NCI-H2107 (cell line): ENCODE measurements around the gene CLCN4.

Experiments used
- DNase-seq: peaks from one replicate; lab custom pipeline; 2025; lab: John Stamatoyannopoulos, UW

Gene CLCN4

DNA sequence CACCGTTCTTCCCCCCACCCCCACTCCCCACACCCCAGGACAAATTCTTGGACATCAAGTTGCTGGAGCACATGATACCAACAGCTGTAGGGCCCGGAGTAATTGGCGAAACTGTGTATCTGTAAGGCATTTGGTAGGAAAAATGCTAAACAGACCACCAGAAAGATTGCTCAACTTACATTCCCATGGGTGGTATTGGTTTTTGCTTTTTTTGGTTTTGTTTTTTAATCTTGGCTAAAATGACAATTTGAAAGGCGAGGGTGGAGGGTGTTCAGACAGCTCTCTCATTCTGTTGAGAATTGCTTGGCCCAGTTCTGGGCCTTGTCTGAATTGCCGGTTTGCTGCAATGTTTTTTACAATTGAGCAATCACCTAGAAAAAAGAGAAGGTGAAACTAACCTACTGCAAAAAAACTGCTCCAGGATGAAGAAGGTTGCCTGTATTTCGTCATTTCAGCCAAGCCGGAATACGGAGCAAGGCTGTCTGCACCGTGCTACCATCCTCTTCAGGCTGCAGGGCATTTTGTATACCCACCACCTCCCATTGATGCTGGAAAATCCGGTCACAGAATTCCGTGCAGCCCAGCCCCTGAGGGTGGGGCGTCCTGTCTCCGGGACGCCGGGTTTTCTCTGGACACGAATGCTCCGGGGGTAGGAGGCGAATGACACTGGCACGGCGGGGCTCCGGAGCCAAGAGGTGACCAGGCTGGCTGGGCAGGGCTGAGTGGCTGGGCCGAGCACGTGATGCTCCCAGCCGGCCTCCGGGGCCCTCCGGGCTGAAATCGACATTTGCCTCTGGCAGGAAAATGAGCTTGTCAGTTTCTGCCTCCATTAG is at the start of gene CLCN4:
Gene CLCN4, plus strand, starts transcription at position 777 of the 833 bp plus-strand sequence. CDS start 28,058 bp downstream, outside the sequence.
- no peak for DNase-seq

DNA sequence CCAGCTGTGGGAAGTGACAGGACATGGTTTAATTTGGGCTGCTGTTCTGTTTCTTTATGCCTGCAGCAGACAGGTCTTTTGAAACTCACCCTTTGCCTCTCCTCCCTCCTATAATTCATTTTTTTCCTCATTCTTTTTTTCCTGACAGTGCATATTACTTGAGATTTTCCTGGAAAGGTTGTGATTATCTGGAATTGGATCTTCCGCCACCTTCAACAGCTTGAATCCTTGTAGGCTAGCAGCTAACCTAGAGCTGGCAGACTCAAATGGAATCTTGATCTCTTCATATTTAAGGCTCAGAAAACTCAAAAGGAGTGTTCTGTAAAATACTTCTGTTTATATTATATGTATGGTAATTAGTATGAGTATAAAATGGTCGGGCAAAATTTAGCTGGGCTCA is 49.3 kb upstream of the CLCN4 start:
- DNase-seq, result no peak

DNA sequence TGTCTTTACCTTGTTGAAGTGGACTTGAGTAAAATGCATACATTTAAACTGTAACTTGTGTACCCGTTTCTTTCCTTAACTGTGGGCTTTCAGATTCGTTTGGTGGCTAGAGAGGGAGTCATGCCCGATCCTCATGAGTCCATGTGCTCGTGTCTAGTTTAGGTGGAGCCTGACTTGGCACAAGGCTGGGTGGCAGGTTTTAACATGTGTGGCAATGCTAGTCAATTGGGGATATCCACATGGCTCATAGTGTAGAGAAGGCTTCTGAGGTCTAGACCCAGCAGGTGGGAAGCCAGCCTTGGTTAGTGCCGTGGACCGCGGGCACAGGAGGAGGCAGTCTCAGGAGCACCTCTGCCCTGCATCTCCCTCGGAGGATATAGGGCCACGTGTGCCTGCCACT is 48.5 kb upstream of the CLCN4 start:
- no peak for DNase-seq

DNA sequence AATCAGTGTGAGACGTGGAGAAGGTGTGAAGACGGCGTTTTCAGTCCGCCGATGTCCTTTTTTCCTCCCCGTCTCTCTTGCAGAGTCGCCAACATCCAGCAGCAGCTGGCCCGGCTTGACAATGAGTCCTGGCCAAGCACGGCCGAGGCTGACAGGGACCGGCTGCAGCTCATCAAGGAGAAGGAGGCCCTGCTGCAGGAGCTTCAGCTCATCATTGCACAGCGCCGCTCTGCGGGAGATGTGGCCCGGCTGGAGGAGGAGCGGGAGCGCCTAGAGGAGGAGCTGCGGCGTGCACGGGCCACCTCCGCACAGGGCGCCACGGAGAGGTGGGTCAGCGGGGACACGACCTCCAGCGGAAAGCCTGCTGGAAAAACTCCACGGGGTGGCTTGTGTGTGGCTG is 47.1 kb upstream of the CLCN4 start:
- DNase-seq, result no peak

DNA sequence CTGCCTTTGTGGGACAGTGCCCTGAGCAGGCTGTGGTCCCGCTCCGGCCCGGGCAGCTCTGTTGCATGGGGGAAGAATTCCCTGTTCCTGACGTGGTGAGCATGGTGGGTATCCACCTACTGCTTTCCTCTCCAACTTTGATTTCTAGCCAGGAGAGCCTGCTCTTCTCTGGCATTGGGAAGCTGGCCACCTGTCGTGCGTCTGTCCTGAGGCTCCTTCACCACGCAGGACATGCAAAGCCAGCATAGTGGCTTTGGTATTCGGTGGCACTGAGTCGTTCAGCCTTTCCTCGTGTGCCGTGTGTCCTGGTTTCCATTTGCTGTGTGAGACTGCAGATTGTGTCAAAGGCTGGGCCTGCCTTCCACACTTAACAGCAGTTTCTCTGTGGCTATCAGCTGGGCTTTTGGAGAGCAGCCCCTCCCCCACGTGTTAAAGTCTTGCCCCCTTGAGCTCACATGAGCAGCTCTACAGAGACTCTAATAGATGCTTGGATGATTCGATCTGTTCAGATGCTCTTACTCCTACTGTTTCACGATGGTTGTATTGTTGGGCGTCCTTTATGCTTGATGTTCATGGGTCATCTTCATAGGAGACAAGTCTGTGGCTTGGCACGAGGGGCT is 46.3 kb upstream of the CLCN4 start:
- DNase-seq, result no peak

DNA sequence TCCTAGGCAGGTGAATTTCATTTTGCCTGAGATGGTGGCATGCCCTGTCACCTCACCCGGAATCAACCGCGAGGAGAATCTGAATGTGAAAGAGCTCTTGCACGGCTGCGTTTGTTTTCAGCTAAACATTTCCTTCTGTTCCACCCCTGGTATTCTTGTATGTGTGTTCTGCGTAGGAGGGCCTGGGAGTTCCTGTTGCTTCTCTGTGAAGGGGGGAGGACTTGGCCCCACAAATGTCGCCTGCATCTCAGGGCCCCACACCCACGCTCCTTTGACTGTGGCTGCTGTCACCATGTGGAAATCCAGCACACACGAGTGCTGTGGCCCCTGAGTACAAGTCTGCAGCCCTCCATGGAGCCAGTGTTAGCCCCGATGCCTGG is 45.8 kb upstream of the CLCN4 start:
- no peak for DNase-seq

DNA sequence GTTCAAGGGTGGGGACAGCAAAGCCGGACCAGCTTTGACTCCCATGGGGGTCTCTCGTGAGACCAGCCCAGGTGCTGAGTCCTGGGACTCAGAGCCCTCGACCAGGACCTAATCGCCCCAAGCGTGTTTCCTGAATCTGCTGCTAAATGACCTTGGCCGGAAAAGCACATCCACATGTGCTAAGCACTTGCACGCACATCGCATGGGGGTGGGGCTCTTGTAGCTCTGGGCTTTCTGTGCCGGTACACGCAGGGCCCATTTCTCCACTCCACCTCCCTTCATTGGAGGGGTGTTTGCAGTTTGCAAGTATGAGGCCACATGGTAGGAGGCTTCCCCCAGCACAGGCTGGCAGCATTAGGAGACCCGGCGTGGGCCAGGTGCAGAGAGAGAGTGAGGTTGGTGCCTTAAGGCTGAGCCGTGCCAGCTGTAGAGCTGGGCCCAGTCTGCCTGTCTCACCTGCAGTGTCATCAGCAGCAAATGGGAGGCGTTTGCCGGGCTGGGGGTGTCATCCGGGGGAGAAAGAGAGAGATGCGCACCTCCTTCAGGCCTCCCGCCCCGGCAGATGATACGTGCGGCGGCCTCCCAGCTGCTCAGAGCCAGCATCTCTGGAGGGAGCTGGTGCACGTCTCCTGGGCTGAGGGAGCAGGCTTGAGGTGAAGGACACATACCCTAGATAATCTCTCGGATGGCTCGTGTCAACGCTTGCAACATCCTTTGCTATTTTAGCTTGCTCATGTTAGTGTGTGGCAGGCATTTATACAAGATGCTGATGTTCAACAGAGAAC is 45.2 kb upstream of the CLCN4 start:
- no peak for DNase-seq

DNA sequence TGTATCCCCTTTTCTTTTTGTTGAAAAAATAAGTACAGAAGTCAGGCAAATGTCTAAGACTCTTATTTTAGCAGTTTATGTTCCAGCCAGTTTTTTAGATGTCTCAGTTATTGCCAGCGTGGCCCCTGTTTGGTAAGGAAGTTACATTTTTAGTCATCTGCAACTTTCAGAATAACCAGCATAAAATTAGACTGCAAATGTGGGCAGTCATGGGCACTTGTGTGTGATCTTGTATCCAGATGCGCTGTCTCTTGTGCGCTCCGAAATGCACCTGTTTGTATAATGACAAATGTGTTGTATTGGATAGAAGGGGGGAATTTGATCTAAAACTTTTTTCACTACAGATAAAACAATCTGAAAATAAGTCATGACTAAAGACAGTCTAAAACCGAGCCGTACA is 44.3 kb upstream of the CLCN4 start:
- no peak for DNase-seq

DNA sequence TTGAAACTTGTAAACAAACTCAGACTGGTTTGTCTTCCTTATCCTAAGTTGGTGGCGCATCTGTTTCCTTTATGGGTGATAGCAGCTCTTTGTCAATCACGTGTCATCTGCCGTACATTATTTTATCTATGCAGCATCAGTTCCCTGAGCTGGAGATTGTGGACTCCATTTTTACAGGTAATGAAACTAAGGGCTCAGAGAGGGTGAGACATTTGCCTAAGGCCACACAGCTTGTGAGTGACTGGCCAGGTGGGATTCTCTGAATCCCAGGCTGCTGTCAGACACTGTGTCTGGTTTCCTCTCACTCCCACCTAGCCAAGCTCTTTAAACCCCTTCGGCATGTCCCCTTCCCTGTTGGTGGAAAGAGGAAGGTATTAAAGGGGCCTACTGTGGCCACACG is 41.7 kb upstream of the CLCN4 start:
- DNase-seq, result no peak

DNA sequence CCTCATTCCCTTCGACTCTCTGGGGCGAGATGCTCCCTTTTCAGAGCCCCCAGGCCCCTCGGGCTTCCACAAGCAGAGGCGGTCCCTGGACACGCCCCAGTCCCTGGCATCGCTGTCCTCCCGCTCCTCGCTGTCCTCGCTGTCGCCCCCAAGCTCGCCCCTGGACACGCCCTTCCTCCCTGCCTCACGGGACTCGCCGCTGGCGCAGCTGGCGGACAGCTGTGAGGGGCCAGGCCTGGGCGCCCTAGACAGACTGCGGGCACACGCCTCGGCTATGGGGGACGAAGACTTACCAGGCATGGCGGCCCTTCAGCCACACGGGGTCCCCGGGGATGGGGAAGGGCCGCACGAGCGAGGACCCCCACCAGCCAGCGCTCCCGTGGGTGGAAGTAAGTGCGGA is 39.5 kb upstream of the CLCN4 start:
- no peak for DNase-seq

DNA sequence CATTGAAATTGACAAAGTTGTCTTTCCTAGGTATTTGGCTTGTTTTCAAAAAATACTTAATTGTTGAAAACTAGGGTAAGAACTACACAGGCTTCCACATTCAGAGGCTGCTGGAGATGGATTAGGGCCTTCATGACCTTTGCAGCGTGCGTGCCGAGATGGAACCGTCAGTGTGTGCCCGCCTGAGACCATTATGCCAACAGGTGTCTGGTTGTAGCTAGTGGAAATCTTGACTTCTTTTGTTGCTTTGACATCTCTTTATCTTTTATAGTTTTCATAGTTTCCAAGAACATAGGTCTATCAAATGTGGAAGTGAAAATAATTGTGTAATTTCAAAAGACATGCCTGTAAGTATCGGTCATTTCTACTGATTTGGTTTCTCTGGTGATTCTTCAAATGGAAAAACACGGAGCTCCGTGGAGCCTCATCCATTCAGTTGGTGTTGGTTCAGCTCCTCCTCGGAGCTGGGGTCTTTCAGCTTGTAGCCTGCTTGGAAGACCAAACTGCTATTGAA is 38.9 kb upstream of the CLCN4 start:
- DNase-seq, result no peak

DNA sequence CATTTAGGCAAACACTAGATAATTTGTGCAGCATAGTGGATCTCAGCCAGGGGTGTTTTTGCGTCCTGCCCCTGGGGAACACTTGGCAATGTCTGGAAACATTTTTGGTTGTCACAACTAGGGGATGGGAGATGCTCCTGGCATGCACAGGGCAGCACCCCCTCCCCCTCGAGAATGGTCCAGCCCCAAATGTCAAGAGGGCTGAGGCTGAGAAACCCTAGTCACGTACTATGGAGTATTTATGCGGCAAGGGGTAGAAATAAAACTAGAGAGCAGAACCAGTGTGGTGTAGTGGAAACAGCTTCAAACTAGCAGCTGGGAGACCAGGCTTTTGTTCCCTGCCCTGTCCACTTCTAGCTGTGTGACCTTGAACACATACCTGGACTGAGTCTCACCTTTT is 38.2 kb upstream of the CLCN4 start:
- no peak for DNase-seq

DNA sequence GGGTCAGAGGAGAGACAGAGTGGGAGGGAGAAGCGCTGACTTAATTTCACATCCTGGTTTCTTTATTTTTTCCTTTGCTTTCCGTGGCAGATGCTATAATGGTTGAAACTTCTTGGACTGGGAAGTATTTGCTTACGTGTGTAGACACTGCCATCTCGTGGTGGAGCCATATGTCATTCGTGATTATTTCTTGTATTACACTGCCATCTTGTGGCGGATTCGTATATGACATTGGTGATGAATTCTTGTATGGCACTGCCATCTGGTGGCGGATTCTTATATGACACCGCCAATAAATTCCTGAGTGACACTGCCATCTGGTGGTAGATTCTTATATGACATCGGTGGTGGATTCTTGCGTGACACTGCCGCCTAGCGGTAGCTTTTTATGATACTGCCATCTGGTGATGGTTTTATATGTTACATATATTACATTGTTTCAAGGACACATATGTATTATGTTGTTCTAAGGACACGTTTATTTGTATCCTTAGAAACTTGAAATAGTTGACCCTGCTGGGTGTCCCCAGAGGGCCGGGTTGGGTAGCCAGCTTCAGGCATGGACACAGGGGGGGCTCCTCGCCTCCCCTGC is 37.3 kb upstream of the CLCN4 start:
- DNase-seq, result peak; percentile 60

DNA sequence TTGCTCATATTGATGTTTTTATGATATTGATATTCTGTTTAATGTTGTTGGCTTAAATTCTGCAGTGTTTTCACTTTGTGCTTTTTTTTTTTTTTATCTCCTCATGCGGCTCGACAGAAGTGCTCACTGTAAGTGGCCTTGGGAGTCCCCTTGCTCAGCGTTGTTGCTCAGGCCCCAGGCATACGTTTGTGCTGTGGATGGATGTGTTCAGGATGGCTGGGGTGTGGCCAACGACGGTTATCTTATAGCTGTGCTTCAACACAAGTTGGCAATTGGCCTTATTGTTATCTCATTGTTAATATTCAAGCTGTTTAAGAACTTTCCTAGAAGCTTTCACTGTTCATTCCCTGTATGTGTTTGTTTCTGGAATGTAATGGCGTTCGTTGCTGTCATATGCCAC is 36.4 kb upstream of the CLCN4 start:
- no peak for DNase-seq

DNA sequence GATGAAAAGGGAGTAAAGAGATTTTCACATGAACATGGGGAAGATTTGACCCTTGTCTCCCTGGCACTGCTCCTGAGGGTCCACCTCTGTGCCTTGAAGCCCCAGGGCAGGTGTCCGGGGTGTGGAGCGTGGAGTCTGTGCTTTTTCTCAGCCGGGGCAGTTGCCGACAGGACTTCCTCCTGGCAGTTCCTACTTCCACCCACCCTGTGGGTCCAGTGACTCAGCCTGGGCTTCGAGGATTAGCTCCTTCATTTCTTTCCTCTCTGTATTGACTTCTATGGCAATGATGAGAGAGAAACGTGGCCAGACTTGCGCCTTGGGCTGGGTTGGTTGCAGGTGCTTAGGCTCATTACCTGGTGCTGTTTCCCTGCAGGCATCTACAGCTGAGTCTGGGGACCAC is 35.9 kb upstream of the CLCN4 start:
- no peak for DNase-seq

DNA sequence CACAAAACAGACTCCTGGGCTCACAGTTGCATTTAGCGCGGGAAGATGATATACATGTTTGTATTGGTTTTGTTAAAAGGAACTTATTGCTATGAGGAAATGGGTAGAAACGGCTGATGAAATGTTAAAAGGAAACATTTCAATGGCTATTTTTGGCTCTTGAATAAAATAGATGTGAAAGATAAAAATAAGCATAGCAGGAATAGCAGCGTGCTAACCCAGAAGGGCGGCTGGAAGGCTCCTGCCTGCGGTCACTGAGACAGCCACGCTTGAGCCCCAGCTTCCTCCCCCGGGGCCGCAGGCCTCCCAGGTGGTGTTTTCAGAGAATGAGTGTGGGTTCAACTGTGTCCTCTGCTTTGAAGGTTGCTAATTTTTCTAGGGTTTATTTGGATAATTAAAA is 35.0 kb upstream of the CLCN4 start:
- no peak for DNase-seq

DNA sequence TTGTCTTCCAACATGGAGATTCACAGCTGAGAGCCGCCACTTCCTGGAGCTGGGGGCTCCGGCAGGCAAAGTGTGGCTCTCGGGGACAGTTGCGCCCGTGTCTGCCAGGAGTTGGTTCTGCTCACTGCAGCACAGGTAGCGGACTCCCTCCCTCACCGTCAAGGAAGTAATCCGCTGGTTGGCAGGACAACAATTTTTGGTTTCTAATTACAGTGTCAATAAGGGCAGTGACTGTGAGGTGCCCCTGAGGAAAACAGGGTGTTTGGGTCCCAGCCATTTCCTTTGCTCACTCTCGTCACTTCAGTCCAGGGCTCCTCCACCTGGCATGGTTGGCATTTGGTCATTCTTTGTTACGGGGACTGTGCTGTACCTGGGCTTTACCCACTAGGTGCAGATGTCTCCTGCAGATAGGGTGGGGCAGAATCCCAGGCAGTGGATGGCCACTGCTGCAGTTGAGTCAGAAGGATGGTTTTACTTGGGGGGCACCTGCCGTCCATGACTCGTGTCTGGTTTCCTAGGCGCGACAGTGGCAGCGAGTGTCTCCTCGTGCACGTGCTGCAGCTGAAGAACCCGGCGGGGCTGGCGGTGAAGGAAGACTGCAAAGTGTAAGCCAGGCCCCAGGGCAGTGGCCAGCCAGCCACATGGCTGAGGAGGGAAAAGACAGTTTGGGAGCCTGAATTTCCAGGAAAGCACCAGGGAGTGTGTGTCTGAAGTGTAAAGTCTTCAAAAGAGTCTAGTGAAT is 32.1 kb upstream of the CLCN4 start:
- no peak for DNase-seq

DNA sequence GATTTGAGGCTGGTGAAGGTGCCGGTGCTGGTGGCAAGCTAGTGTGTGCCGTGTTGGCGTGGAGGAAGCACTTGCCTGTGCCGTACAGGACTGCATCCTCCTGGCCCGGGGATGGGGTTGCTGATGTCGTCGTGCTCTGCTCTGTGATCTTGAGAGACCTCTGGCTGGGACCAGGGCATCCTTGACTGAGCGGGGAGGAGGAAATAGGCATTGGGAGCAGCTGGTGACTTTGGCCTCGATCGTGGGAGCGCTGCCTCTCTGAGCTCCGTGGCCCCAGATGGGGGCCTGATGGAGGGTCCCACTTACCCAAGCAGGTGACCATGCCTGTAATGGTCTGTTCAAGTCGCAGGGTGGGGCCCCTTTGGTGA is 31.5 kb upstream of the CLCN4 start:
- DNase-seq, result no peak

DNA sequence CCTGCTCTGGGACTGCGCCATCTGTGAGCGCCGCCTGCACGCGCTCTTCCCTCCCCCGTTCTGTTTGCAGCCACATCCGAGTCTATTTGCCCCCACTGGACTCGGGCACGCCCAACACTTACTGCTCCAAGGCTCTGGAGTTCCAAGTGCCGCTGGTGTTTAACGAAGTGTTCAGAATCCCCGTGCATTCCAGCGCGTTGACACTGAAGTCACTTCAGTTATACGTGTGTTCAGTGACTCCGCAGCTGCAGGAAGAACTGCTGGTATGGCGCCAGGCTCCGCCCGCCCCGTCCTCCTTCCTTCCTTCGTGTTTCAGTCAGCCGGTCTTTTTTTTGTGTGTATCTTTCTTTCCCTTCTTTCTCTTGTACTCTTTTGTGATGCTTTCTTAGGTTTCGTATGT is 30.7 kb upstream of the CLCN4 start:
- DNase-seq, result no peak

DNA sequence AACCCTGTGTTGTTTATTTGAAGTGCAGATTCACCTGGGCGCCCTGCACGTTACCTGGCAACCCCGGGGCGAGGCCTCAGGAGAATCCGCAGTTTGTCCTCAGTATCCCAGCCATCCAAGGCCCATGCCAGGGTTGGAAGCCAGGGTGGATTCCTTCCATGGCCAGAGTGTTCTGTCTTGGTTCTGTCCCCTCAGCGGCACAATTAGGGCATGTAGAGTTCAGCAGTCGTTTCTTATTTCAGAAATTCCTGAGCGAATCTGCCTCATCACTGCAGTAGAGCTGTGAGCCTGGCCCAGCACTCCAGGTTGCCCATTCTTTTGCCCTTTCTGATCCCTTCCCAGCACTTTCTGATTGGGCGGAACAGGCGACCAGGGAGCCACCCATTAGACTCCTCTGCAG is 29.9 kb upstream of the CLCN4 start:
- no peak for DNase-seq

DNA sequence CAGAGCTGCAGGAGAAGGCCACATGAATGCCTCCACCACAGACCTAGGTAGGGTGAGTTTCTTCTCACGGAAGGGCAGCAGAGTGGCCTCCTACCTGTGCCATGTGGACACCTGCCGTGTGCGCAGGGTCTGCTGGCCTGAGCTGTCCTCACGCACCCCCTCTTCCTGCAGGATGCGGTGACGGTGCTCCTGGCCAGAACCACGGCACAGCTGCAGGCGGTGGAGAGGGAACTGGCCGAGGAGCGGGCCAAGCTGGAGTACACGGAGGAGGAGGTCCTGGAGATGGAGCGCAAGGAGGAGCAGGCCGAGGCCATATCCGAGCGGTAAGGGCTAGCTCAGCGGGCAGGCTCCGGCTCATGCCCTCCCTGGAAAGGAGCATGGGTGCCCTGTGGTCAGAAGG is 28.4 kb upstream of the CLCN4 start:
- no peak for DNase-seq

DNA sequence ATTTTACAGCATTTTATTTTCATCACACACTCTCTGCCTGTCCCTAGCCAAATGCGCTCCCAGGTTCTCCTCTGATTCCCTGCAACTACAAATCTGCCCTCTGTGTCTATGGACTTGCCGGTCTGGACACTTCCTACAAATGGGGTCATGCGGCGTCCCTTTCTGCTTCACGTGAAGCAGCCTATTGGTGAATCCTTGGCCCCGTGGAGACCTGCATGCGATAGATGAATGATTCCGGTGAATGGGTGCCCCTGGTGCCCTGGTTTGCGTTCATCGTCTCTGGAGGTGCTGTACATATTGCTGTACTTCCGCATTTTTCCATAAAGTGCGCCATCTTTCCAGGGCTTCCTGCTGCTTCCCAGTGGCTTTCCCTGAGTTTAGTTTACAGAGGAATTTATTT is 27.5 kb upstream of the CLCN4 start:
- DNase-seq, result no peak
